Endothelial cell of umbilical vein (primary cell): Measurements from ENCODE around the gene DEF6. TPM values are rescaled to one million over a fixed set of nuclear protein-coding genes. Genes with fewer than 3 reads are reported as not detected.

Experiments used
- BruUV-seq: library from RNA; stranded (reverse); fragments of 400-500 nt; replicated peaks from 2 replicates; lab custom pipeline; 2021; lab: Mats Ljungman, UMichigan
- CTCF ChIA-PET: fragments of 300-600, 350-600 bp; sonication (Branson Sonifier 250); formaldehyde crosslinking; loops from one replicate; lab custom pipeline; 2021; ENCODE audit warnings: antibody characterized with exemption, inconsistent platforms; lab: Charles Lee
- POLR2A ChIA-PET: fragments of 300-600, 350-600 bp; sonication (Branson Sonifier 250); formaldehyde crosslinking; loops from one replicate; lab custom pipeline; 2021; ENCODE audit warnings: antibody characterized with exemption, inconsistent platforms; lab: Charles Lee
- DNase-seq: peaks from one replicate; pipeline ENCODE4 v3.0.0-alpha.2; 2011; ENCODE audit warnings: low read depth, low spot score
- FAIRE-seq: peaks from 2 replicates; lab custom pipeline; 2011; peaks lifted over from hg19 to GRCh38; lab: Jason Lieb, UNC
- H2AFZ ChIP-seq: 2 replicates; pipeline ENCODE4 v1.6.0; 2012; ENCODE audit warnings: low read depth, low read length, control low read depth, inconsistent platforms
- H3K27ac ChIP-seq: 2 replicates; pipeline ENCODE4 v1.5.1; 2011; ENCODE audit warnings: low read depth, mild to moderate bottlenecking, control low read depth, low read length, moderate library complexity; ENCODE audit not compliant: insufficient read depth
- H3K27me3 ChIP-seq, 2 experiments: 2 replicates each; pipeline versions ENCODE4 v1.6.0 to v1.6.1; 2011; ENCODE audit warnings: low read length in 2 of 2, mixed read lengths in 1 of 2; ENCODE audit not compliant: control insufficient read depth in 2 of 2, insufficient read depth in 2 of 2
- H3K36me3 ChIP-seq, 2 experiments: 2 replicates in 1 of 2; 3 replicates in 1 of 2; pipeline ENCODE4 v1.5.1; 2011; ENCODE audit warnings: low read length in 2 of 2, mild to moderate bottlenecking in 1 of 2, moderate library complexity in 1 of 2; ENCODE audit not compliant: control insufficient read depth in 2 of 2, insufficient read depth in 2 of 2; ENCODE audit errors: extremely low read depth in 1 of 2
- H3K4me1 ChIP-seq: 3 replicates; pipeline ENCODE4 v1.5.1; 2011; ENCODE audit warnings: mild to moderate bottlenecking, low read length; ENCODE audit not compliant: control insufficient read depth, insufficient read depth; ENCODE audit errors: extremely low read depth
- H3K4me2 ChIP-seq: 2 replicates; pipeline ENCODE4 v1.6.1; 2011; ENCODE audit warnings: low read length, control low read depth, mixed read lengths; ENCODE audit not compliant: insufficient read depth
- H3K4me3 ChIP-seq, 3 experiments: fragments of 200-600 bp in 1 of 3; sonication (generic), shearing (Covaris generic) in 1 of 3; replicated peaks in 1 of 3; 2 replicates each; pipeline ENCODE4 v1.5.1; 2011 to 2016; ENCODE audit warnings: control low read depth in 3 of 3, low read length in 3 of 3, mild to moderate bottlenecking in 2 of 3, inconsistent platforms in 1 of 3, low read depth in 1 of 3, moderate library complexity in 1 of 3; ENCODE audit not compliant: insufficient read depth in 1 of 3
- H3K79me2 ChIP-seq: 2 replicates; pipeline ENCODE4 v1.6.0; 2012; ENCODE audit warnings: low read length, inconsistent platforms; ENCODE audit not compliant: control insufficient read depth, insufficient read depth
- H3K9ac ChIP-seq: replicated peaks from 2 replicates; pipeline ENCODE3; 2011; ENCODE audit warnings: low read length, control low read depth; ENCODE audit not compliant: insufficient read depth; ENCODE audit errors: extremely low read depth
- H3K9me1 ChIP-seq: replicated peaks from 3 replicates; pipeline ENCODE4 v1.6.0; 2011; ENCODE audit warnings: mild to moderate bottlenecking, low read length; ENCODE audit not compliant: control insufficient read depth, insufficient read depth; ENCODE audit errors: extremely low read depth
- H3K9me3 ChIP-seq: replicated peaks from 2 replicates; pipeline ENCODE4 v1.5.1; 2012; ENCODE audit warnings: low read length, inconsistent platforms; ENCODE audit not compliant: control insufficient read depth, insufficient read depth
- H4K20me1 ChIP-seq: replicated peaks from 2 replicates; pipeline ENCODE3; 2011; ENCODE audit warnings: mild to moderate bottlenecking, low read length; ENCODE audit not compliant: control insufficient read depth, insufficient read depth; ENCODE audit errors: extremely low read depth
- EZH2 ChIP-seq: IDR thresholded peaks from 2 replicates; pipeline ENCODE4 v1.6.1; 2012; ENCODE audit warnings: borderline replicate concordance, low read depth, mild to moderate bottlenecking, moderate library complexity, low read length, inconsistent platforms; ENCODE audit not compliant: severe bottlenecking
- FOS ChIP-seq: IDR thresholded peaks from 2 replicates; pipeline ENCODE4 v1.6.1; 2011; ENCODE audit warnings: mild to moderate bottlenecking, low read length, moderate library complexity, borderline replicate concordance; ENCODE audit not compliant: insufficient read depth
- GATA2 ChIP-seq: IDR thresholded peaks from 2 replicates; pipeline ENCODE4 v1.7.0; 2011; ENCODE audit warnings: low read depth, mild to moderate bottlenecking, moderate library complexity, mixed read lengths, low read length; ENCODE audit not compliant: insufficient read length, insufficient read depth
- JUN ChIP-seq: IDR thresholded peaks from 2 replicates; pipeline ENCODE4 v1.6.1; 2011; ENCODE audit warnings: borderline replicate concordance, low read depth; ENCODE audit not compliant: insufficient read length, insufficient read depth
- MYC ChIP-seq: IDR thresholded peaks from one replicate; pipeline ENCODE4 v1.6.1; 2011; ENCODE audit warnings: mild to moderate bottlenecking, low read depth, low read length
- POLR2A ChIP-seq: IDR thresholded peaks from 2 replicates; pipeline ENCODE4 v1.6.1; 2012; ENCODE audit warnings: low read depth, mild to moderate bottlenecking, control low read depth, low read length
- POLR2AphosphoS5 ChIP-seq: IDR thresholded peaks from 2 replicates; pipeline ENCODE4 v1.6.1; 2012; ENCODE audit warnings: low read depth, mild to moderate bottlenecking, control low read depth, low read length, moderate library complexity; ENCODE audit not compliant: insufficient read depth
- dilution Hi-C: fragments of 300-500 bp; cut with MboI; formaldehyde crosslinking; loops from one replicate; pipeline ENCODE4 v1.15.0; 2019; ENCODE audit warnings: low sequenced_read_pairs; ENCODE audit not compliant: extremely low pct_ligation_motif_present
- intact Hi-C: fragments of 100-400 bp; cut with micrococcal nuclease; formaldehyde crosslinking; loops from one replicate; pipeline ENCODE4 v1.10.0; 2022
- polyA plus RNA-seq, 4 experiments: library from polyadenylated mRNA; depleted of rRNA in 3 of 4; stranded (reverse) in 3 of 4; unstranded in 1 of 4; fragments of >200 nt; gene quantifications; 2 replicates each; pipeline versions ENCODE4 v1.2.1 to v1.2.3, GENCODE V29; 2011 to 2012; ENCODE audit warnings: missing spikeins in 1 of 4
- total RNA-seq: library from RNA; stranded (reverse); gene quantifications from 2 replicates; pipeline ENCODE4 v1.2.3, GENCODE V29; 2021
- TF ChIP-seq, protein P1 (sequence below), 2 donors: IDR thresholded peaks; 1 replicate in 1 of 2; 2 replicates in 1 of 2; pipeline ENCODE4 v1.5.1; 2011; ENCODE audit warnings: low read length in 2 of 2, mild to moderate bottlenecking in 2 of 2, moderate library complexity in 2 of 2, control low read depth in 1 of 2, inconsistent platforms in 1 of 2, low read depth in 1 of 2; ENCODE audit not compliant: insufficient read depth in 1 of 2; ENCODE audit errors: extremely low read depth in 1 of 2
- TF ChIP-seq, protein P2 (sequence below): IDR thresholded peaks from 2 replicates; pipeline ENCODE4 v1.6.1; 2011; ENCODE audit not compliant: insufficient read depth, insufficient read length

The DEF6 gene
- total and polyA plus RNA-seq, 2 donors (not counting 3 experiments of a cell fraction or from before 2014, with no cell fraction given), result 0.59 to 0.77 TPM

DNA sequence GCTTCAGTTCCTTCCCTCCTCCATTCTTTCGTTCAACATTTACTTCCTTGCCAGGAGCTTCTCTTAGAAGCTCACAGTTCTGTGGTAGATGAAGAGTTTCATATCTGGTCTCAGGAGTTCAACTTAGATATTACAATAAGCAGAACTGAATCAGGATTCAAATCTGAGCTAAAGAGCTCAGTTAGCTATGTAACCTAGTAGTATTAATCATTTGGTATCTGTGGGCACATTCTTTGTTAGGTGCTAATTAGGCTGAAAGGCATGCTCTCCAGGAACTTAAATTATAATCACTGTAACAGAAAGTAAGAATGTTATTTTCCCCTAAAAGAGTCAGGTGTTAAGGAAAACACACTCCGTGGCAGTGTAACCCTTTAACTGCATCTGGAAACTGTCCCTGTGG, 29.7 kb upstream of the DEF6 start:
- ChIA-PET POLR2A (no interaction called here), CTCF (interaction anchor here (1.1 kb wide), 2 partner anchors 9 to 12 kb away, joined by 3 to 4 read pairs; partner anchors contain the start of gene ZNF76)
- Histone ChIP-seq H2AFZ (no peak overlapping the region), H3K4me1 (no peaks in the 10 kb centered on the region), H4K20me1 (no peaks in the 10 kb centered on the region), H3K9ac (no peak overlapping the region), H3K36me3 (no peaks in the 10 kb centered on the region), H3K9me3 (no peaks in the 10 kb centered on the region), H3K4me2 (no peak overlapping the region), H3K27ac (no peak overlapping the region), H3K9me1 (no peaks in the 10 kb centered on the region), H3K79me2 (no peaks in the 10 kb centered on the region), H3K27me3 (no peaks in the 10 kb centered on the region), H3K4me3 (no peak overlapping the region)
- BruUV-seq, result no TSS peak
- DNase-seq (no peak), FAIRE-seq (no peak)
- dilution Hi-C loops (no loop called here), intact Hi-C loops (no loop called here)
- no peak for TF ChIP-seq POLR2A
- no peak for TF ChIP-seq POLR2AphosphoS5
- TF ChIP-seq GATA2, result no peak
- no peak for TF ChIP-seq FOS
- TF ChIP-seq, protein P1, sequence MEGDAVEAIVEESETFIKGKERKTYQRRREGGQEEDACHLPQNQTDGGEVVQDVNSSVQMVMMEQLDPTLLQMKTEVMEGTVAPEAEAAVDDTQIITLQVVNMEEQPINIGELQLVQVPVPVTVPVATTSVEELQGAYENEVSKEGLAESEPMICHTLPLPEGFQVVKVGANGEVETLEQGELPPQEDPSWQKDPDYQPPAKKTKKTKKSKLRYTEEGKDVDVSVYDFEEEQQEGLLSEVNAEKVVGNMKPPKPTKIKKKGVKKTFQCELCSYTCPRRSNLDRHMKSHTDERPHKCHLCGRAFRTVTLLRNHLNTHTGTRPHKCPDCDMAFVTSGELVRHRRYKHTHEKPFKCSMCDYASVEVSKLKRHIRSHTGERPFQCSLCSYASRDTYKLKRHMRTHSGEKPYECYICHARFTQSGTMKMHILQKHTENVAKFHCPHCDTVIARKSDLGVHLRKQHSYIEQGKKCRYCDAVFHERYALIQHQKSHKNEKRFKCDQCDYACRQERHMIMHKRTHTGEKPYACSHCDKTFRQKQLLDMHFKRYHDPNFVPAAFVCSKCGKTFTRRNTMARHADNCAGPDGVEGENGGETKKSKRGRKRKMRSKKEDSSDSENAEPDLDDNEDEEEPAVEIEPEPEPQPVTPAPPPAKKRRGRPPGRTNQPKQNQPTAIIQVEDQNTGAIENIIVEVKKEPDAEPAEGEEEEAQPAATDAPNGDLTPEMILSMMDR (IDR thresholded peaks at IDR 0.05; ENCODE audit: extremely low read depth in 1 of 2, insufficient read depth in 1 of 2, low read depth in 1 of 2, low read length in 2 of 2), result no peak
- no peak for TF ChIP-seq MYC
- TF ChIP-seq JUN, result no peak
- TF ChIP-seq EZH2, result no peak
- TF ChIP-seq, protein P2, sequence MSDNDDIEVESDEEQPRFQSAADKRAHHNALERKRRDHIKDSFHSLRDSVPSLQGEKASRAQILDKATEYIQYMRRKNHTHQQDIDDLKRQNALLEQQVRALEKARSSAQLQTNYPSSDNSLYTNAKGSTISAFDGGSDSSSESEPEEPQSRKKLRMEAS, result no peak
